HT1080 (cell line): ENCODE data around the gene TBKBP1. TPM values are rescaled to one million over a fixed set of nuclear protein-coding genes. Genes with fewer than 3 reads are reported as not detected.
"Not testable (repeated sequence)": the region's sequence is repeated elsewhere in the genome, so short reads cannot be mapped to it uniquely, and the experiment has no call there.

Source experiments
- DNase-seq: peaks from one replicate; pipeline ENCODE4 v3.0.0-alpha.2; 2015; ENCODE audit warnings: low read depth
- total RNA-seq: library from RNA; depleted of rRNA; stranded (reverse); fragments of >200 nt; shearing (Covaris generic); gene quantifications from 2 replicates; pipeline ENCODE4 v1.2.3, GENCODE V29; 2014

TBKBP1 gene
- total RNA-seq, 1 experiment from 2014 or later, result 3.9 TPM

DNA sequence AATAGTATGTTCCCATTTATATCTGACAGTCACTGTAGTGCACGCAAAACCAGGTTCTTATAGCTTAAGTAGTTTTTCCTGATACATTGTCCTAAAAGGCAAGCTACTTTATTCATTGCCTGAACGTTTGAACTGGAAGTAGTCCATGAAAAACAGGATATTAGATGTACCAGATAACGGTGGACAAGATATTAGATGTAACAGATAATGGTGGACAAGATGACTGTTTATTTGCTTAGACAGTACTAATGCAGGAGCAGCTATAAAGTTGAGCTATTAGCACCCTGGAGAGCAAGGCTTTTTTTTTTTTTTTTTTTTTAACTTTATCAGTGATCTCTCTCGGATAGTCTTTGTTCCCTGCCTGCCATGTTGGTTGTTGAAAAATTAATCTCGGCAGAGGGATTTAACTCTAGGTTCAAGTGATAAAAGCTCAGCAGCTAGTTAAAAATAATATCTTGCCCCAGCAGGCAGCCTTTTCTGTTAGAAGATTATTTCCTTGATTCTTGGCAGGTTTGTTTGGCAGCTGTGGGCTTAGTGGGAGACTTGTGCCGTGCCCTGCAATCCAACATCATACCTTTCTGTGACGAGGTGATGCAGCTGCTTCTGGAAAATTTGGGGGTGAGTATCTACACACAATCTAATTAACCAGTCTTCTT lies 17.3 kb upstream of the TBKBP1 start:
- DNase-seq, result no peak

DNA sequence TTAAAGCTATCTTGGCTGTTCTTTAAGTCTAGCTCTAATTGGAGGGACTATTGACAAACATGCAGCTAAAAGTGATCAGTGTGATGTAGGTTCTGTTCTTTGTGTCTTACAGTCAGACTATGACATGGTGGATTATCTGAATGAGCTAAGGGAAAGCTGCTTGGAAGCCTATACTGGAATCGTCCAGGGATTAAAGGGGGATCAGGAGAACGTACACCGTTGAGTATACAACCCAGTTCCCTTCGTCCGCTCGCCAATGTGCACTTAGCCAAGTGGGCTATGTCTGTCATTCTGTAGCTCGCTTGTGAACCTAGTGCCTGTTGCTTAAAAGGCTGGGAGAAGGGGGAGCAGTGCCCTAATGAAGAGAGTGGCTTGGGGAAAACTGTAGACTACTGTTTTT lies 15.8 kb upstream of the TBKBP1 start:
- DNase-seq, result no peak

DNA sequence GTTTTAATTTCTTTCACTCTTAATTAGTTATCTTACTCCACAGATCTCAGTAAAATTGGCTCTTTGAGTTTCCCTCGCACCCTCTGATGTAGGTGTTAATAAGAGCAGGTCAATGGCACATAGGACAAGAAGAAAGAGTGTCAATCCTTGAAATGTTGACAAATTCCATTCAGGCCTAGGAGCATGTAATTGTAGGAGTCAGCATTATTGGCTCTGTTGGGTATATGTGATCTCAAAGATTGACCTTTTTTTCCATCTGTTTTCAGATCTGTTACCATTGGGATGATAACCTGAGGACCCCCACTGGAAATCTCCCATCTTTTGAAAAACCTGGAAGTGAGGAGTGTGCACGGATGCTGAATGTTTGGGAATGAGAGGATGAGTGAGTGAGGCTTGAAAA lies 11.8 kb upstream of the TBKBP1 start:
- no peak for DNase-seq

DNA sequence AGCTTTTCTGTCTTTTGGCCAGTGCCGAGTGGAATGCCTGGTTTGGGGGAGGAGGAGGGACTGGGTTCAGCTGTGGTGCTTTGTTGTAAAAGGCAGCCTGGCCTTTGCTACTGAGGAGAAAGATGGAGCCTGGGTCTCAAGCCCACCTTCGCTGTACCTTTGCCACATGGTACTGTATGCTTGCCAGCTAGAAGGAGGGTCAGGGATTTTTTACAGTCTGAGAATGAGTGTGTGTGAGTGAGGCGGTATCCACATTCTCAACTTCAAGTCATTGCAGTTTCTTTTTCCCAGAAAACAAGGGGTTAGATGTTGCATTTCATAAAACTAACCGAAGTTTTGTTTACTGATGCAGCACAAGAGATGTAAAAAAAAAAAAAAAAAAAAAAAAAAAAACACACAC lies 11.2 kb upstream of the TBKBP1 start:
- not testable (repeated sequence) for DNase-seq

DNA sequence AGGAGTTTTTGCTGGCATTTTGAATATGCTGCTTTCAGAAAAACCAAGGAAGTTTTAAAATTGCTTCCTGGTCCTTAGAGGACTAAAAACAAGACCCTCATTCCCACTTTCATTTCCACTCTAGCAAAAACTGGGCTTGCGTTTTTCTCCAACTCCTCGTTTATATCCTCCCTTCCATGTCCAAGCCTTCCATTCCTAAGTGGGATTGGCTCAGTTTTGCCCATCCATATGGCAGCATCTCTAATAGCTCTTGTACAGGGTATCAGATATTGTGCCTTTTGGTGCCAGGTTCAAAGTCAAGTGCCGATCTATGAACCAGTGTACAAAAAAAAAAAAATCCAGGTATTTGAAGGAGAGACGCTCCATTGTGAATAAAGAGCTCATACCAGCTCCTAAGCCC lies 9.9 kb upstream of the TBKBP1 start:
- no peak for DNase-seq

DNA sequence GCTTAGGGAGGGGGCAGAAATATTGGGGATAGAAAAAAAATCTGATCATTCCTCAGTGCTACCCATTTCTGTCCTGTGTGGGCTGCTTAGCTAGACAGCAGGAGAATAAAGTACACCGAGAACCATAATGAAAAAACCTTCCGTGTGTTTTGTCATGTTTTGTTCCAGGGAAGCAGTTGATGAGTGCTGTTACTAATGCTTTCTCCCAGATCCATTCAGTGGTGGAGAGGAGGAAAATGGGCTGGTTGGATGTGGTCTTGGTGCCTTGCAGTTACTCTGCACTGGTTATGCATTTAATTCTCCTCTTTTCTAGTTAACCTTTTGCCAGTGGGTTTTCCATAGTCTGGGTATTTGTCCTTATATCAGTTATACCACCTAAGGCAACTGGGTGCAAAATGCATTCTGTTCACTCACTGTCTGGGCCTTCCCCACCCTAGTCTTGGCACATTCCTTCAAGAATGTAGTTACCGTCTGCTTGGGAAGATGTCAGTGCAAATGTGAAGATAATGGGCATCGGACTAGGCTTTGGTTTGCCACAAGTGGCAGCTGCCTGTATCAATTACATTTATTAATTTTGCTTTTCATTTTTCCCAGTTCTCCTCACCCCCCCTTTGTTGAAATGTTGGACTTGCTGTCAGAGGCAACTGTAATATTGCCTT lies 9.3 kb upstream of the TBKBP1 start:
- no peak for DNase-seq

DNA sequence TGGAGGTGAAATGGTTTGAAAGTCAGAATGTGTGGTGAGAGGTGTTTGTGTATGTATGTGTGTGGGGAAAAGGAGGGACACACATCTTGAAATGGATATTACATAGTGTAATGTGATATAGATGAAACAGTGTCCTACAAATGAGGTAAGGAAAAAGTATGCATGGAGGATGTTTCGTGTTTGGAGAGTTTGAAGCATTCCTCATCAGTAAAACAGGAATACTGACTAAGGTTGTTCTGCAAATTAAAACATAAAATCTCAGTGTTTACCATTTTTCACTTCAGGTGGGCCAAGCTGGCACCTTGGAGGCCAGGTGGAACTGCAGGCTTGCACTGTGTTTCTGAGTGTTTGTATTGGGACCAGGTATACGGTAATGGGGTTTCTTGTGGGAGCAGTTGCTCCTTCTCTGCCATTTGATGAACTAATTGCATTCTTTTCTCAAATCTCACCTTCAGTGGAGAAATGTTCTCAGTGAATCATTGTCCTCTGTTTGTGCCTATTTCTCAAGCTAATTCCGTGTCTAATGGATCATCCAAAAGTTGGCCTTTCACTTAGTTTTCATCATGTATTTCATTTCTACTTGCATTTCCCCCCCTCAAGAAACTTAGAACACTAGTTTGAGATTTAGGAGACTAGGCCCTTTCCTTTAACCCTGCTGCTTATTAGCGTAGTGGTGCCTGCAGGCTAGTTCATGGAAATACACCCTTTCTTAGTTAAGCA lies 8.2 kb upstream of the TBKBP1 start:
- DNase-seq, result no peak

DNA sequence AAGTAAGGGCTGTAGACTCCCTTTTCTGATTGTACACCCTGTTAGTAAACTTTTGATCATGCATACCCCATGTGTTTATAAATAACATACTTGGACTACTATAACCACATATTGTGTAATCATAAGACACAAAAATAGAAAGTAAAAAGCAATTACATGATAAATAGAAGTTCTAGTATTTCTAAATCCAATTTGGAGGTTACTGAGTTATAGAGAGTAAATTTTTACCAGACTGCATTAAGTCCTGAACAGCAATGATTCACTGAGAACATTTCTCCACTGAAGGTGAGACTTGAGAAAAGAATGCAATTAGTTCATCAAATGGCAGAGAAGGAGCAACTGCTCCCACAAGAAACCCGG lies 7.7 kb upstream of the TBKBP1 start:
- DNase-seq, result no peak

DNA sequence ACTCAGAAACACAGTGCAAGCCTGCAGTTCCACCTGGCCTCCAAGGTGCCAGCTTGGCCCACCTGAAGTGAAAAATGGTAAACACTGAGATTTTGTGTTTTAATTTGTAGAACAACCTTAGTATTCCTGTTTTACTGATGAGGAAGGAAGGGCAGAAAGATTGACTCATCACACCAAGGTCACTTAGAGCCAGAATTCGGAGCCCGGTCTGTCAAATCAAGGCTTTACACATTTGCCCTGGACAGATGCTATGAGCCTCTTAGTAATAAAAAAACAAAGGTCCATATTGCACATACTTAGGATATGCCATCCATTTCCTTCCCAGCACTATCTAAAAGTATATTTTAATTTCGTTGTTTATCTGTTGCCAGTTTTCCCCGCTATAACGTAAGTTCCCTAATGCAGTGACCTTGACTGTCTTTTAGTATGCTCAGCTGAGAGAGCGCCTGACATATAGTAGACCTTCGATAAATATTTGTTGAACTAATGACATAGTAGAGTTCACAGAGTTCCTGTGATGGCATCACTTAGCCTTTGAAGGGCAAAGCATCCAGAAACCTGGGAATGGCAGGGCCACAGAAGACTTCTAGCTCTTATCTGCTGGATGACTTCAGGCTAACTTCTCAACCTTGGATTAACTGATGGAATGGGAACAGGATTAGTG lies 7.2 kb upstream of the TBKBP1 start:
- DNase-seq, result no peak

DNA sequence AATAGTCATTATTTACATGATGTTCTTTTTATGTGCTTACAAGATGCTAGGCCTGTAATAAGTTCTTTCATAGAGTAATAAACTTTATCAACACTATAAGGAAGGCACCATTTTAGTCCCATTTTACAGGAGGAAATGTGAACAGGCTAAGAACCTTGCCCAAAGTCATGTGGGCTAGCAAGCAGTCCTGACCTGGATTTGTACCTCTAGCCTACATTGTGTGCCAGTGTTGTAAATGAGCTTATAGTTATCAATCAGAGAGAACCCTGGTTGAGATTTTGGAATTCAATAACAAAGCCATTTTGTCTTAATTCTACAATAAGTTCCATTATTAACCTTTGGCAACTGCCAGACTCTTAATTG lies 6.7 kb upstream of the TBKBP1 start:
- no peak for DNase-seq

DNA sequence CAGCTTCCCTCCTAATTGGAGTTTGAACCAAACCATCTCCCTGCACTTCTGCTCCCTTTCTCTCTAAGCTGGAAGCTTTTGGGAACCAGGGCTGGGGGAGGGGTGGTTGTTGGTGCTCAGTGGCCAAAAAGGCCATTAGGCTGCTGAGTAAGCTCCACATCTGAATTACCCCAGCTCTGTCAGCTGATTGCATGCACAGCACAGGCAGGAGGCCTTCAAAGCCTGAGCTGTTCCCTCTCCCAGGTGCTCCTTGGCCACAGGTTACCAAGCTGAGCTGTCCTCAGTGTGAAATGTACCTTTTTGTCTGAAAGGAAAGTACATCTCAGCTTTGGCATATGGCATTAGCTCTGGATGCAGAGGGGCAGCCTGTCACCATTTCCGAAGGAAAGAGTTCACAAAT lies 6.2 kb upstream of the TBKBP1 start:
- no peak for DNase-seq

DNA sequence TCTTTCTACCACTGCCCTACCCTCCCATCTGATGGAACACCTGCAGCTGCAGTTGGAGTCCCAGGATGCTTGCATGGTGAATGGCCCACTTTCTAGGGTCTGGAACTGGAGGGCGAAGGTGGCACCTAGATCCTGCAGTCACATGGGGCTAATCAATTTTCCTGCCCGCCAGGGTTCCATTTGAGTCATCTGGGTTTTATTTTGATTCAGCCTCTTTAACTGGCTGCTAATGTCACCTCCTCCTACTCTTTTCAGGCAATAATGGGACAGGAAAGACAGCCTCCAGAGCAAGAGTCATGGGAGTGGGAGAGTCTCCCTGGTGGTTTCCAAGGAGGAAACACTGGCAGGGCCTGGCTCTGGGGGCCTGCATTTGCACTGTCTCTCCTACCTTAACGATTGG lies 3.8 kb upstream of the TBKBP1 start:
- DNase-seq, result no peak

DNA sequence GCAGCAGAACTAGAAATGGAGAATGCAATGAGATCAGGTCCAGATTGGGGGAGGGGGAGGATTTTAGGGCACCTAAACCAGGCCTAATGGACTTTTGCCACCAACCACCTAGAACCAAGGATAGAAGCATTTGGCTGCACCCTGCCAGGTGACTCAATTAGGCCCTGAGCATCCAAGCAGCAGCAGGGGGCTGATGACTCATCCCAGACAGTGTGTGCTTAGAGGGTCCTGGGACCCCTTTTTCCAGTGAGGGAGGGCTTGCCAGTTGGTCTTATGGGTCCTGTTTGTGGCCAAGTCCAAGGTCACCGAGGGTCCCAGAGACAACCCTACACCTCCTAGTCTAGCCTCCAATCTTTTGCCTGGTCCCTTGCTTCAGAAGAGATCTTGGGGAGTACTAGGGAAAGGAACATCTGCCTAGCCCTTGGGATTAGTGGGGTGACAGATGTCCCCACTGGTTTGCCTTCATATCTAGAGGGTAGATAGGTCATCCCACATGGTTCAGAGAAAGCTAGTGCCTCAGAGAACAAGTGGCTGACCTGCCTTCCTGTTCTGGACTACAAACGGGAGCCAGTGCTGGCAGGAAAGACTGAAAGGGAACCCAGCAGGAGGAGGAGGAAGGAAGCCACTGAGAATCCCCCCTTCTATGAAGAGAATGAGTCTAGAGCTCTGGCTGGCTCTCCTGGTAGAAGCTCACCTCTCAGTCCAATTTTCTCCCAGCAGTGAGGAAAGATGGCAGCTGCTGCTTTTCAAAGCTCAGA lies 1.6 kb upstream of the TBKBP1 start:
- no peak for DNase-seq

DNA sequence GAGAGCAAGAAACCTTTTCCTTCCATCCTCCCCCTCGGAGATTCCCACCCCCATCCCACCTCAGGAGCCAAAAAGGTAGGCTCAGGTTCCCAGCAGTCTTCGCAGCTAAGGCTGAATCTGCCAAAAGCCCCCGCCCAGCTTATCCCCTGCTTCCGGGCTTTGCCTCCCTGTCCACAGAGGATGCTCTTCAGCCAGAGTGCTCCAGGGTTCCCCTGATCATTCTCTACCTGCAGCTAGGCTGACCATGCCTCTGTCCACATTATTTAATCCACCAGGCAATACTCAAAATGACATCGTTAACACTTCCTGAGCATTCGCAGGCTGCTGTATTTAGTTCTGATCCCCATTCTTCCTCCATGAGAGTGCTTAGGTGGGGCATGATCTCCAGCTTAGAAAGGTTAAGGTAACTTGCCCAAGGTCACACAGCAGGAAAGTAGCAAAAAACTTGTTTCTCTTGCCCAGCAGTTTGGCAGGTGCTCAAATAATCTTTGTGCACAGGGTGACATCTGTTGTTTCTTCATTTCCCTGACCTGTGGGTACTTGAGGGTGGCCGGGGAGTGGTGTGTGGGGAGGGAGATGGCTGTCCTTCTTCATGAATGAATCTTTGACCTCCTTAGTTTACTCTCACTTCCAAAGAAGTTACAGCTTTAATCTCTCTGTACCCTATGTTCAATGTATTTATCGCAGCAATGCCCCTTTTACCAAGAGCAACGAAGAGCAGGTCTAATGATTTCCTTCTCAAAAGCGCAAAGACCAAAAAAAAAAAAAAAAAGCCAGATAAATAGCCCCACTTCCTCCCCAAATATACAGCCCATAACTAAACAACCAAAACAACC lies 848 bp upstream of the TBKBP1 start:
- DNase-seq, result no peak

DNA sequence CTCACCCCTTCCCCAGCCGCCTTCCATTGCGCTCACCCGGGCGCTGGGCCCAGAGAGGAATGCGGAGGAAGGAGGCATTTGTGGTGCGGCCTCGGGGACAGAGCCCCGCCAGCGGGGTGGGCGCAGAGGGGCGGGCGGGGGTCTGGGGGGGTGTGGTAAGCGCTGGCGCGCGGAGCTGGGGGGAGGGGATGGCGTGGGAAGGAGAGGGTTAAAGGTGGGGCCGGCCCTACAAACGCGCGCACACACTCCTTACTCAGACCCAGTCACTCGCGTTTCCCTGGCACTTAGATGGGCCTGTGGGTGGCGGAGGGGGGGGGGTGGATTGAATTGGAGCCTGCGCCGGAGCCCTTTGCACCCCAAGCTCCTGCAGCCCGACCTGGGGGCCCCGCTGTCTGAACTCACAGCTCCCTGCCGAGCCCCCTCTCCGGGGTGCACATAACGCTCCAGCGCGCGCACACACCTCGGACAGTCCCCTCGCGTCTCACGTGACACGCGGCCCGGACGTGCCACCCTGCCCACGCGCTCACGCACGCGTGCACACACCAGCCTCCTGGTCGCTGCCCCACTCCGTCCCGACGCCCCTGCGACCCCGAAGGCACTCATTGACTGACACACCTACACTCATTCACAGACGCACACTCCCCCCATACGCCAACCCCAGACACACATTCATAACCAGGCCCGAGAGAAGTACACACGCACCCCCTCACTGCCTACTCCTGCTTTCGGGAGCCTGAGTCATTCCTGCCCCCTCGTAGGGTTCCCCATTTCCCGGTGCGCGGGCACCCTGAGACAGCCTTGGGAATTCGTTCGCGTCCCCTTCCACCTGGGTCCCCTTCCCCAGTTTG lies 844 bp downstream of the TBKBP1 start:
- no peak for DNase-seq

DNA sequence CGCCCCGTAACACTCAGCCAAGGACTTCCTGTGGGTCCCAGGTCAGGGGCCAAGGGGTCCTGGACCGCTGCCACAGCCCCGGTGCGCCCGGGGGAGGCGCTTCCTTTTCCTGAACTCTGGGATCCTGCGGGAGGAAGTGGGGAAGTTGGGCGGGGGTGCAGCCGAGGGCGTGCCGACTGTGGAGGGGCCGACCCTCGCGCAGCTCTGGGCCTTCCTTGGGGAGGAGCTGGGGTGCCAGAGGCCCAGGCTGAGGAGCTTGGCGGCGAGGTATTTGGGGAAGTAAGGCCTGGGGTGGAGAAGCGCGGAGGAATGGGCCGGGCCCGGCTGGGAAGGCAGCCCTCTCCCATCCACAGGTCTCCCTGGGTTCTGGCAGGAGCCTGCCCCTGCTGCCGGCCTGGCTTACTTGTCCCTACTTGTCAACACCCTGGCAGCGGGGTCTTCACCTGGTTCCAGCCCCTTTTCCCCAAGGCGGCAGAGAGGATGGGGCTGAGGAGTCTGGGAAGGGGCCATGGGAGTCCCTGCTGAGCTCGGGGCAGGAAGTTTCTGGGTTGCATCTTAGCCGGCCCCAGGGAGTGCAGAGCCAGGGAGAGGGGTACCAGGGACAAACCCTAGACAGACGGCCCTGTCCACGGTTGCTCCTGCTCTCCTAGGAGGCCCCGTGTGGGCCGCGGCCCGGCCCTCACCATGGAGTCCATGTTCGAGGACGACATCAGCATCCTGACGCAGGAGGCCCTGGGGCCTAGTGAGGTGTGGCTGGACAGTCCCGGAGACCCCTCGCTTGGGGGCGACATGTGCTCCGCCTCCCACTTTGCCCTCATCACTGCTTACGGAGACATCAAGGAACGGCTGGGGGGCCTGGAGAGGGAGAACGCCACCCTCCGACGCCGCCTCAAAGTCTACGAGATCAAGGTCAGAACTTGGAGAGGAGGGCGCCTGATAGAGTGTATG lies 1.7 kb downstream of the TBKBP1 start:
- DNase-seq, result no peak

DNA sequence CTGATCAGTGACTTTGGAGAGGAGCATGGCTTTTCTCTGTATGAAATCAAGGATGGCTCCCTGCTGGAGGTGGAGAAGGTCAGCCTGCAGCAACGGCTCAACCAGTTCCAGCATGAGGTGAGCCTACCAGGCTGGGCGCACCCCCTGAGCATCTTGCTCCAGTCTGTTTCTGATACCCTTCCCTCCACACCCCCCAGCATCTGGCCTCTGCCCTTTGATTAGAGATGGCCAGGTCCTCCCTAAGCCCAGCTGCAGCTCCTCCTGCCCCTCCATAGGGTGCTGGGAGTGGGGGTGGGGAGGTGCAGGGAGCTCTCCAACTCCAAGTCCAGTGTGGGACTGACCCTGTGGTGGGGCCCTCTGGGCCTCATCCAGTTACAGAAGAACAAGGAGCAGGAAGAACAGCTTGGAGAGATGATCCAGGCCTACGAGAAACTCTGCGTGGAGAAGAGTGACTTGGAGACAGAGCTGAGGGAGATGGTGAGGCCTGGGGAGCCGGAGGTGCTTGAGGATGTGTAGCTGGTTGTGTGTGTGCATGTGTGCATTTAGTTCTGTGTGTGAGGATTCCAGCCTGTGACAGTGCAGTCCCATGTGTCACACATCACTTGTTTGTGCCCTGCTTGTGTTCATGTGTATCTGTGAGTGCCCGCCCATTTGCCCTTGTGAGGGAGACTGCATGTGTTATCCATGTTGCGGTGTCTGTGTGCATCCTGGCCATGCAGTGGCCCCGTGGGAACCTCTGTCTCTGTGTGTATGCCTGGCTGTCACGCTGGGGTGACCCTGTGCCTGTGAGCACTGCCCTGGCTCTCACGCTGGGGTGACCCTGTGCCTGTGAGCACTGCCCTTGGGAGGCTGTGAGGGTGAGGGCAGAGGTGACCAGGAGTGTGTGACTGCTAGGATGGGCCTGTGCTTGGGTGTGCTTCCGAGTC lies 3.0 kb downstream of the TBKBP1 start:
- DNase-seq, result no peak
